Pancreas (tissue), 10 donors: ENCODE data around the gene JUN. TPM values are rescaled to one million over a fixed set of nuclear protein-coding genes. Genes with fewer than 3 reads are reported as not detected.

Experiments used
- ATAC-seq, 4 donors: fragments of 200-7000 bp; cut with Tn5 transposase; one replicate each; pipeline versions ENCODE4 v1.8.0 to v1.9.1; 2020; ENCODE audit warnings: mild to moderate bottlenecking in 4 of 4, moderate library complexity in 4 of 4
- DNase-seq, 6 donors: peaks; one replicate each; pipeline ENCODE4 v3.0.0-alpha.2; 2020
- FAIRE-seq: peaks from 2 replicates; lab custom pipeline; 2012; peaks lifted over from hg19 to GRCh38; lab: Jason Lieb, UNC
- H3K27ac ChIP-seq, 4 donors: fragments of 200-600 bp; sonication (generic); 1 replicate in 3 of 4; 2 replicates in 1 of 4; pipeline versions ENCODE4 v1.5.0 to v1.8.0; 2020
- H3K27me3 ChIP-seq, 4 donors: fragments of 200-600 bp; one replicate each; pipeline ENCODE4 v1.8.0; 2021
- H3K36me3 ChIP-seq, 3 donors: fragments of 200-600 bp; sonication (generic) in 1 of 3; one replicate each; pipeline versions ENCODE4 v1.5.0 to v1.8.0; 2020 to 2021
- H3K4me1 ChIP-seq, 3 donors: fragments of 200-600 bp; one replicate each; pipeline ENCODE4 v1.8.0; 2021
- H3K4me3 ChIP-seq, 4 donors: fragments of 200-600 bp; sonication (generic) in 2 of 4; one replicate each; pipeline versions ENCODE4 v1.5.0 to v1.8.0; 2020 to 2021
- H3K9me3 ChIP-seq, 4 donors: fragments of 200-600 bp; one replicate each; pipeline ENCODE4 v1.8.0; 2021
- CTCF ChIP-seq, 4 donors: fragments of 200-600 bp; sonication (generic) in 3 of 4; IDR thresholded peaks; one replicate each; pipeline versions ENCODE4 v1.5.0 to v1.8.0; 2021; ENCODE audit warnings: antibody characterized with exemption in 4 of 4
- WGBS, 2 donors: extraction: QIAGEN DNeasy Blood & Tissue Kit; methylation state at CpG; one replicate each; pipeline ENCODE4 v1.1.7; 2013; 5-methylcytosine and 5-hydroxymethylcytosine counted together
- intact Hi-C, 3 donors: fragments of 100-400 bp; cut with DNase I; formaldehyde crosslinking; loops; one replicate each; pipeline versions ENCODE4 v1.11.1 to v1.14.2; 2022
- polyA plus RNA-seq, 2 donors: library from polyadenylated mRNA; stranded (reverse); fragments of 200-250 nt; gene quantifications; one replicate each; pipeline ENCODE4 v1.2.3, GENCODE V29; 2013
- total RNA-seq, 6 donors: library from RNA; stranded (reverse); fragmentation: NEBNext Ultra II Directional in 4 of 6; extraction: Animal tissue kit (Norgen Biotek cat#: 25700) in 4 of 6; gene quantifications; one replicate each; pipeline versions ENCODE4 v1.2.1 to v1.2.4, GENCODE V29; 2021 to 2023
- donor health status: healthy with polysubstance abuse.
- donor health status: DM: no; HTN: no; CAD: no; lungs with moderate emphysema.
- donor health status: DM: no; HTN: no; CAD: no.
- donor health status: control.
- donor health status: control.
- donor health status: Bipolar disorder and iron deficiency.
- donor health status: DM: yes; HTN: yes; CAD: no.
- donor health status: DM: no; HTN: no; CAD: no.
- donor health status: DM: no; HTN: no; CAD: no.
- donor health status: DM: yes; HTN: yes; CAD: no.

JUN gene
- total and polyA plus RNA-seq, 8 donors = 45.0 to 134 (median 86.2) TPM

- Histone ChIP-seq H3K27me3 (no peaks in the 10 kb centered on the region), H3K9me3 (no peaks in the 10 kb centered on the region), H3K4me1 (peaks cover 0 to 5% (median 4%) of the 10 kb centered on the region in 3 donors), H3K27ac (peak overlapping the region in 3 of 4 donors; percentile 20 to 100 (median 97)), H3K36me3 (peaks cover 0 to 18% (median 4%) of the 10 kb centered on the region in 3 donors), H3K4me3 (peak overlapping the region in 3 of 4 donors; percentile 78 to 96 (median 92))
- no peak for ATAC-seq
- no peak for DNase-seq
- no peak for TF ChIP-seq CTCF (IDR thresholded peaks at IDR 0.05)
- peak; percentile 54 for FAIRE-seq
- intact Hi-C loops = loop anchor here in 2 of 3 donors (10.0 kb wide), 3 partner anchors 104 to 274 kb away; no protein-coding TSS in a partner anchor
Measured at GRCh38 chr1:58780411-58780810, 3.4 kb downstream of the JUN start.

- H3K9me3 ChIP-seq = no peaks in the 10 kb centered on the region
- FAIRE-seq (peak; percentile 17), DNase-seq (peak in 4 of 6 donors; percentile 56 to 71 (median 65)), ATAC-seq (peak in 3 of 4 donors; percentile 0 to 2 (median 1))
- peak overlapping the region in 3 of 4 donors; percentile 20 to 100 (median 97) for H3K27ac ChIP-seq
- peak overlapping the region in 2 of 4 donors; percentile 78 to 92 for H3K4me3 ChIP-seq
- intact Hi-C loops = loop anchor here in 2 of 3 donors (10.0 kb wide), 3 partner anchors 105 to 275 kb away; no protein-coding TSS in a partner anchor
- no peak for TF ChIP-seq CTCF (IDR thresholded peaks at IDR 0.05)
- H3K4me1 ChIP-seq = peaks cover 0 to 5% (median 4%) of the 10 kb centered on the region in 3 donors
- 16% methylated on average over 4 of the region's 4 CpGs for WGBS, 2 donors
- H3K27me3 ChIP-seq = no peaks in the 10 kb centered on the region
- peaks cover 0 to 18% (median 4%) of the 10 kb centered on the region in 3 donors for H3K36me3 ChIP-seq
Measured at GRCh38 chr1:58779801-58780382, 4.0 kb downstream of the JUN start.

- H3K36me3 ChIP-seq = peaks cover 0 to 18% (median 4%) of the 10 kb centered on the region in 3 donors
- peak overlapping the region in 3 of 4 donors; percentile 20 to 100 (median 97) for H3K27ac ChIP-seq
- no peaks in the 10 kb centered on the region for H3K27me3 ChIP-seq
- no peaks in the 10 kb centered on the region for H3K9me3 ChIP-seq
- ATAC-seq = no peak
- DNase-seq = no peak
- FAIRE-seq = peak; percentile 39
- intact Hi-C loops = no loop called here
- TF ChIP-seq CTCF (IDR thresholded peaks at IDR 0.05) = no peak
- H3K4me1 ChIP-seq = peaks cover 0 to 6% (median 4%) of the 10 kb centered on the region in 3 donors
- WGBS, 2 donors = 34 to 36% methylated on average over 2 of the region's 2 CpGs
- peak overlapping the region in 1 of 4 donors; percentile 78 for H3K4me3 ChIP-seq
Measured at GRCh38 chr1:58779059-58779754, 4.6 kb downstream of the JUN start.

GRCh38 chr1:58778385-58779000 lies 5.4 kb downstream of the JUN start:
- TF ChIP-seq CTCF (IDR thresholded peaks at IDR 0.05) = no peak
- WGBS, 2 donors = 62 to 72% methylated on average over 3 of the region's 3 CpGs
- H3K36me3 ChIP-seq = peaks cover 0 to 18% (median 4%) of the 10 kb centered on the region in 3 donors
- ATAC-seq = no peak
- intact Hi-C loops = no loop called here
- no peak for DNase-seq
- H3K27ac ChIP-seq = peak overlapping the region in 1 of 4 donors; percentile 97
- H3K27me3 ChIP-seq = no peaks in the 10 kb centered on the region
- H3K4me1 ChIP-seq = peaks cover 0 to 13% (median 4%) of the 10 kb centered on the region in 3 donors
- FAIRE-seq = no peak
- no peaks in the 10 kb centered on the region for H3K9me3 ChIP-seq
- no peak overlapping the region for H3K4me3 ChIP-seq
